ENCODE data around the gene POLR1F.

DNA sequence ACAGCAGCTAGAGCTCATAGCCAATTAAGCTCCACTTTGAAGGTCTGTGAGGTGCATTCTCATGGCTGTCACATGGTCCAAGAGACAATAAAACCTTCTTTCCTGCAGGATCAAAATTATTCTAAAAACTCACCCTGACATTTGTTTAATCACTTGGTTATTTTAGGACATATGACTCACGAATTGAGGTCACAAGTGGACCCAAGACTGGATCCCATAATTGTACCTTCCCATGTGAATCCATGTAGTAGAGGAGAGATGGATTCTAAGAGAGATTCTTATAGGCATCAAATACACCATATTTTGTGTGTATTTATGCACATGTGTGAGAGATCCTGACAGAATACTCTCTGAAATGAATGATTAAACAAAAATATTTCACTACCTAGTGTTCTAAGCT lies 18.1 kb downstream of the POLR1F start:
- TF ChIP-seq, protein P1, sequence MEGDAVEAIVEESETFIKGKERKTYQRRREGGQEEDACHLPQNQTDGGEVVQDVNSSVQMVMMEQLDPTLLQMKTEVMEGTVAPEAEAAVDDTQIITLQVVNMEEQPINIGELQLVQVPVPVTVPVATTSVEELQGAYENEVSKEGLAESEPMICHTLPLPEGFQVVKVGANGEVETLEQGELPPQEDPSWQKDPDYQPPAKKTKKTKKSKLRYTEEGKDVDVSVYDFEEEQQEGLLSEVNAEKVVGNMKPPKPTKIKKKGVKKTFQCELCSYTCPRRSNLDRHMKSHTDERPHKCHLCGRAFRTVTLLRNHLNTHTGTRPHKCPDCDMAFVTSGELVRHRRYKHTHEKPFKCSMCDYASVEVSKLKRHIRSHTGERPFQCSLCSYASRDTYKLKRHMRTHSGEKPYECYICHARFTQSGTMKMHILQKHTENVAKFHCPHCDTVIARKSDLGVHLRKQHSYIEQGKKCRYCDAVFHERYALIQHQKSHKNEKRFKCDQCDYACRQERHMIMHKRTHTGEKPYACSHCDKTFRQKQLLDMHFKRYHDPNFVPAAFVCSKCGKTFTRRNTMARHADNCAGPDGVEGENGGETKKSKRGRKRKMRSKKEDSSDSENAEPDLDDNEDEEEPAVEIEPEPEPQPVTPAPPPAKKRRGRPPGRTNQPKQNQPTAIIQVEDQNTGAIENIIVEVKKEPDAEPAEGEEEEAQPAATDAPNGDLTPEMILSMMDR (IDR thresholded peaks at IDR 0.05; ENCODE audit: low read depth, low read length), result no peak
- TF ChIP-seq MYC (IDR thresholded peaks at IDR 0.05; ENCODE audit: low read depth, low read length) (no peak), POLR2A (IDR thresholded peaks at IDR 0.05; ENCODE audit: extremely low read depth, insufficient read length) (no peak)
